ENCODE results near the gene SPATA16.

Gene SPATA16

GRCh38 chr3:172844428-172844827 lies 296.6 kb downstream of the SPATA16 start:
- H3K27me3 Mint-ChIP-seq: peaks cover 6% of the 10 kb centered on the region
- no peaks in the 10 kb centered on the region for H3K36me3 Mint-ChIP-seq (ENCODE audit: low read depth)
- no peaks in the 10 kb centered on the region for H3K4me1 Mint-ChIP-seq (ENCODE audit: low read depth)
- no peaks in the 10 kb centered on the region for H3K9me3 Mint-ChIP-seq
- no peak overlapping the region for H3K4me3 Mint-ChIP-seq
- H3K27ac Mint-ChIP-seq: no peak overlapping the region

GRCh38 chr3:172840913-172841312 lies 300.1 kb downstream of the SPATA16 start:
- H3K27ac Mint-ChIP-seq: no peak overlapping the region
- H3K4me3 Mint-ChIP-seq: no peak overlapping the region
- H3K36me3 Mint-ChIP-seq (ENCODE audit: low read depth): no peaks in the 10 kb centered on the region
- H3K9me3 Mint-ChIP-seq: no peaks in the 10 kb centered on the region
- no peaks in the 10 kb centered on the region for H3K27me3 Mint-ChIP-seq
- no peaks in the 10 kb centered on the region for H3K4me1 Mint-ChIP-seq (ENCODE audit: low read depth)

- H3K4me3 Mint-ChIP-seq: no peak overlapping the region
- H3K27ac Mint-ChIP-seq: no peak overlapping the region
- no peaks in the 10 kb centered on the region for H3K4me1 Mint-ChIP-seq (ENCODE audit: low read depth)
- no peaks in the 10 kb centered on the region for H3K9me3 Mint-ChIP-seq
- no peaks in the 10 kb centered on the region for H3K36me3 Mint-ChIP-seq (ENCODE audit: low read depth)
- peaks cover 2% of the 10 kb centered on the region for H3K27me3 Mint-ChIP-seq
Observed at GRCh38 chr3:172840463-172840862, 300.6 kb downstream of the SPATA16 start.

GRCh38 chr3:172839679-172840078 lies 301.4 kb downstream of the SPATA16 start:
- H3K27ac Mint-ChIP-seq: no peak overlapping the region

More at GRCh38 chr3:172839679-172840078, 301.4 kb downstream of the SPATA16 start:
- Mint-ChIP-seq H3K36me3 (ENCODE audit: low read depth) (no peaks in the 10 kb centered on the region), H3K27me3 (peaks cover 2% of the 10 kb centered on the region), H3K9me3 (no peaks in the 10 kb centered on the region), H3K4me3 (no peak overlapping the region), H3K4me1 (ENCODE audit: low read depth) (no peaks in the 10 kb centered on the region)

Data from stimulated activated naive CD8-positive, alpha-beta T cell treated with anti-CD3 and anti-CD28 coated beads, Interleukin-15, Interleukin-2, amounts not matched to agents 100 ng/mL and 50 ng/mL, for 24 hours (primary cell).